ENCODE results near the gene A2ML1. TPM values are rescaled to one million over a fixed set of nuclear protein-coding genes. Genes with fewer than 3 reads are reported as not detected.
"Not testable (repeated sequence)": the region's sequence is repeated elsewhere in the genome, so short reads cannot be mapped to it uniquely, and the experiment has no call there.

The A2ML1 gene
- not detected for total RNA-seq

- no peaks in the 10 kb centered on the region for H3K4me1 Mint-ChIP-seq (ENCODE audit: low read depth)
- H3K9me3 Mint-ChIP-seq, result no peaks in the 10 kb centered on the region
- ATAC-seq (no peak), DNase-seq (no peak)
- H3K27me3 Mint-ChIP-seq (ENCODE audit: low read depth), result peaks cover 7% of the 10 kb centered on the region
- no peak within 1 kb of the TSS for H3K4me3 Mint-ChIP-seq
- H3K36me3 Mint-ChIP-seq (ENCODE audit: insufficient read depth), result no peaks in the 10 kb centered on the region
Measured at GRCh38 chr12:8822298-8822697, at the start of gene A2ML1. Gene A2ML1 (plus strand): TSS chr12:8822621. CDS start chr12:8822652, 31 bp downstream.

GRCh38 chr12:8773461-8773860 is 49.0 kb upstream of the A2ML1 start:
- no peaks in the 10 kb centered on the region for H3K27me3 Mint-ChIP-seq (ENCODE audit: low read depth)
- no peaks in the 10 kb centered on the region for H3K4me1 Mint-ChIP-seq (ENCODE audit: low read depth)
- DNase-seq (no peak), ATAC-seq (no peak)
- H3K4me3 Mint-ChIP-seq, result no peak overlapping the region
- H3K36me3 Mint-ChIP-seq (ENCODE audit: insufficient read depth), result peaks cover 20% of the 10 kb centered on the region
- no peaks in the 10 kb centered on the region for H3K9me3 Mint-ChIP-seq

GRCh38 chr12:8779281-8779680 is 43.1 kb upstream of the A2ML1 start:
- Mint-ChIP-seq H3K9me3 (no peaks in the 10 kb centered on the region), H3K4me3 (no peak overlapping the region), H3K36me3 (ENCODE audit: insufficient read depth) (peaks cover 17% of the 10 kb centered on the region), H3K4me1 (ENCODE audit: low read depth) (no peaks in the 10 kb centered on the region), H3K27me3 (ENCODE audit: low read depth) (no peaks in the 10 kb centered on the region)
- DNase-seq, result no peak
- no peak for ATAC-seq

GRCh38 chr12:8779862-8780261 is 42.6 kb upstream of the A2ML1 start:
- Mint-ChIP-seq H3K4me1 (ENCODE audit: low read depth) (no peaks in the 10 kb centered on the region), H3K9me3 (no peaks in the 10 kb centered on the region), H3K4me3 (no peak overlapping the region), H3K36me3 (ENCODE audit: insufficient read depth) (peaks cover 17% of the 10 kb centered on the region), H3K27me3 (ENCODE audit: low read depth) (no peaks in the 10 kb centered on the region)
- DNase-seq (no peak), ATAC-seq (no peak)

GRCh38 chr12:8780389-8780788 is 42.0 kb upstream of the A2ML1 start:
- Mint-ChIP-seq H3K4me1 (ENCODE audit: low read depth) (no peaks in the 10 kb centered on the region), H3K4me3 (no peak overlapping the region), H3K27me3 (ENCODE audit: low read depth) (no peaks in the 10 kb centered on the region), H3K9me3 (no peaks in the 10 kb centered on the region), H3K36me3 (ENCODE audit: insufficient read depth) (peaks cover 17% of the 10 kb centered on the region)
- DNase-seq, result no peak
- ATAC-seq, result no peak

GRCh38 chr12:8781381-8782127 is 40.9 kb upstream of the A2ML1 start:
- Mint-ChIP-seq H3K4me3 (no peak overlapping the region), H3K4me1 (ENCODE audit: low read depth) (no peaks in the 10 kb centered on the region), H3K36me3 (ENCODE audit: insufficient read depth) (peaks cover 11% of the 10 kb centered on the region), H3K9me3 (no peaks in the 10 kb centered on the region), H3K27me3 (ENCODE audit: low read depth) (no peaks in the 10 kb centered on the region)
- ATAC-seq, result no peak
- DNase-seq, result no peak

- H3K27me3 Mint-ChIP-seq (ENCODE audit: low read depth), result no peaks in the 10 kb centered on the region
- H3K4me1 Mint-ChIP-seq (ENCODE audit: low read depth), result no peaks in the 10 kb centered on the region
- no peaks in the 10 kb centered on the region for H3K9me3 Mint-ChIP-seq
- ATAC-seq (no peak), DNase-seq (no peak)
- H3K36me3 Mint-ChIP-seq (ENCODE audit: insufficient read depth), result peaks cover 8% of the 10 kb centered on the region
- no peak overlapping the region for H3K4me3 Mint-ChIP-seq
Measured at GRCh38 chr12:8784290-8784888, 38.0 kb upstream of the A2ML1 start.

- no peak for DNase-seq
- no peak overlapping the region for H3K4me3 Mint-ChIP-seq
- no peaks in the 10 kb centered on the region for H3K9me3 Mint-ChIP-seq
- ATAC-seq, result no peak
- peaks cover 8% of the 10 kb centered on the region for H3K36me3 Mint-ChIP-seq (ENCODE audit: insufficient read depth)
- H3K4me1 Mint-ChIP-seq (ENCODE audit: low read depth), result no peaks in the 10 kb centered on the region
- H3K27me3 Mint-ChIP-seq (ENCODE audit: low read depth), result no peaks in the 10 kb centered on the region
Measured at GRCh38 chr12:8785499-8785898, 36.9 kb upstream of the A2ML1 start.

GRCh38 chr12:8787206-8787605 is 35.2 kb upstream of the A2ML1 start:
- H3K4me1 Mint-ChIP-seq (ENCODE audit: low read depth), result not testable (repeated sequence)

GRCh38 chr12:8788706-8789105 is 33.7 kb upstream of the A2ML1 start:
- not testable (repeated sequence) for H3K36me3 Mint-ChIP-seq (ENCODE audit: insufficient read depth); H3K27me3 Mint-ChIP-seq (ENCODE audit: low read depth); H3K9me3 Mint-ChIP-seq; ATAC-seq; DNase-seq; H3K4me1 Mint-ChIP-seq (ENCODE audit: low read depth)
- H3K4me3 Mint-ChIP-seq, result peak overlapping the region; percentile 37

More at GRCh38 chr12:8787206-8787605, 35.2 kb upstream of the A2ML1 start:
- not testable (repeated sequence) for DNase-seq; H3K36me3 Mint-ChIP-seq (ENCODE audit: insufficient read depth); H3K27me3 Mint-ChIP-seq (ENCODE audit: low read depth); ATAC-seq; H3K4me3 Mint-ChIP-seq; H3K9me3 Mint-ChIP-seq

GRCh38 chr12:8789341-8790013 is 32.9 kb upstream of the A2ML1 start:
- ATAC-seq; H3K36me3 Mint-ChIP-seq (ENCODE audit: insufficient read depth); H3K4me3 Mint-ChIP-seq; H3K27me3 Mint-ChIP-seq (ENCODE audit: low read depth); H3K4me1 Mint-ChIP-seq (ENCODE audit: low read depth); DNase-seq; H3K9me3 Mint-ChIP-seq: not testable (repeated sequence)

GRCh38 chr12:8793226-8793625 is 29.2 kb upstream of the A2ML1 start:
- not testable (repeated sequence) for H3K27me3 Mint-ChIP-seq (ENCODE audit: low read depth); H3K36me3 Mint-ChIP-seq (ENCODE audit: insufficient read depth); H3K4me3 Mint-ChIP-seq; DNase-seq; ATAC-seq; H3K4me1 Mint-ChIP-seq (ENCODE audit: low read depth); H3K9me3 Mint-ChIP-seq

GRCh38 chr12:8794611-8795010 is 27.8 kb upstream of the A2ML1 start:
- H3K4me3 Mint-ChIP-seq; H3K9me3 Mint-ChIP-seq; ATAC-seq; H3K4me1 Mint-ChIP-seq (ENCODE audit: low read depth); DNase-seq; H3K36me3 Mint-ChIP-seq (ENCODE audit: insufficient read depth); H3K27me3 Mint-ChIP-seq (ENCODE audit: low read depth): not testable (repeated sequence)

GRCh38 chr12:8796831-8797626 is 25.4 kb upstream of the A2ML1 start:
- Mint-ChIP-seq H3K4me1 (ENCODE audit: low read depth) (no peaks in the 10 kb centered on the region), H3K36me3 (ENCODE audit: insufficient read depth) (no peaks in the 10 kb centered on the region), H3K9me3 (no peaks in the 10 kb centered on the region), H3K27me3 (ENCODE audit: low read depth) (peaks cover 2% of the 10 kb centered on the region), H3K4me3 (no peak overlapping the region)
- no peak for ATAC-seq
- no peak for DNase-seq

Data from activated T-cell treated with anti-CD3 and anti-CD28 coated beads, Interleukin-2, amount 50 U/mL, for 4 hours (primary cell).